Tibial nerve (tissue), 4 donors: ENCODE data around the gene NEURL2. TPM values are rescaled to one million over a fixed set of nuclear protein-coding genes. Genes with fewer than 3 reads are reported as not detected.

ENCODE experiments used
- DNase-seq, 2 donors: peaks; one replicate each; pipeline ENCODE4 v3.0.0-alpha.2; 2019; ENCODE audit warnings: low spot score in 2 of 2
- H3K27ac ChIP-seq, 4 donors: fragments of 200-600 bp; sonication (generic) in 3 of 4; one replicate each; pipeline ENCODE4 v1.5.1; 2017 to 2019; ENCODE audit warnings: mild to moderate bottlenecking in 1 of 4
- H3K27me3 ChIP-seq, 2 donors: fragments of 200-600 bp; sonication (generic) in 1 of 2; one replicate each; pipeline versions ENCODE4 v1.5.1 to v1.6.0; 2017 to 2019
- H3K36me3 ChIP-seq, 3 donors: fragments of 200-600 bp; sonication (generic); one replicate each; pipeline ENCODE4 v1.5.1; 2018 to 2019
- H3K4me1 ChIP-seq, 4 donors: fragments of 200-600 bp; sonication (generic) in 3 of 4; one replicate each; pipeline ENCODE4 v1.5.1; 2017 to 2019
- H3K4me3 ChIP-seq, 4 donors: fragments of 200-600 bp; sonication (generic) in 3 of 4; one replicate each; pipeline ENCODE4 v1.5.1; 2017 to 2019; ENCODE audit warnings: mild to moderate bottlenecking in 1 of 4, moderate library complexity in 1 of 4
- H3K9me3 ChIP-seq, 4 donors: fragments of 200-600 bp; sonication (generic) in 3 of 4; one replicate each; pipeline ENCODE4 v1.5.1; 2017 to 2019
- CTCF ChIP-seq, 5 experiments: fragments of 200-600 bp in 3 of 5; fragments of 450-650 bp in 2 of 5; sonication (generic) in 3 of 5; IDR thresholded peaks; one replicate each; pipeline ENCODE4 v1.5.1; 2016 to 2019; ENCODE audit warnings: antibody characterized with exemption in 5 of 5, mild to moderate bottlenecking in 3 of 5, moderate library complexity in 2 of 5
- EP300 ChIP-seq, 2 donors: sonication (generic); formaldehyde crosslinking; IDR thresholded peaks; one replicate each; pipeline ENCODE4 v1.6.1; 2017; ENCODE audit warnings: antibody characterized with exemption in 2 of 2, mild to moderate bottlenecking in 1 of 2
- POLR2A ChIP-seq, 2 donors: fragments of 450-650 bp; IDR thresholded peaks; one replicate each; pipeline ENCODE4 v1.6.1; 2017; ENCODE audit warnings: antibody characterized with exemption in 2 of 2, mild to moderate bottlenecking in 2 of 2, moderate library complexity in 2 of 2
- WGBS, 2 donors: methylation state at CpG; one replicate each; pipeline ENCODE4 v1.1.5; 2018; 5-methylcytosine and 5-hydroxymethylcytosine counted together
- total RNA-seq, 4 donors: library from RNA; depleted of rRNA; stranded (reverse); fragments of >200 nt; gene quantifications; one replicate each; pipeline ENCODE4 v1.1.0, GENCODE V29; 2016

The NEURL2 gene
- total RNA-seq, 4 donors from 2014 or later: 7.7 to 42.9 (median 15.6) TPM

DNA sequence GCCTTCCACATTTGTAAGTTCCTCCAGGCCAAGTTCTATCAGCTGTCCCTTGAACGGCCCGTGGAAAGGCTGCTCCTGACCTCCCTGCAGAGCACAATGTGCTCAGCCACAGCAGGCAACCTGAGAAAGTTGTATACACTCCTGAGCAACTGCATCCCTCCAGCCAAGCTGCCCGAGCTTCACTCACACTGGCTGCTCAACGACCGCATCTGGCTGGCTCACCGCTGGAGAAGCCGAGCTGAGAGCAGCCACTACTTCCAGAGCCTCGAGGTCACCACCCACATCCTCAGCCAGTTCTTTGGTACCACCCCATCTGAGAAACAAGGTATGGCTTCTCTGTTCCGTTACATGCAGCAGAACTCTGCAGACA lies 7.9 kb downstream of the NEURL2 start:
- no peak for TF ChIP-seq POLR2A (IDR thresholded peaks at IDR 0.05)
- TF ChIP-seq EP300 (IDR thresholded peaks at IDR 0.05): no peak
- TF ChIP-seq CTCF (IDR thresholded peaks at IDR 0.05): no peak
- Histone ChIP-seq H3K27ac (no peak overlapping the region), H3K4me3 (no peak overlapping the region), H3K36me3 (peaks cover 0 to 71% (median 3%) of the 10 kb centered on the region in 3 donors), H3K9me3 (no peaks in the 10 kb centered on the region), H3K27me3 (no peaks in the 10 kb centered on the region), H3K4me1 (peaks cover 0 to 56% (median 14%) of the 10 kb centered on the region in 4 donors)
- no peak for DNase-seq
- WGBS, 2 donors: 82 to 92% methylated on average over 9 of the region's 9 CpGs

- TF ChIP-seq CTCF (IDR thresholded peaks at IDR 0.05) (no peak), POLR2A (IDR thresholded peaks at IDR 0.05) (no peak), EP300 (IDR thresholded peaks at IDR 0.05) (no peak)
- Histone ChIP-seq H3K9me3 (no peaks in the 10 kb centered on the region), H3K27me3 (no peaks in the 10 kb centered on the region), H3K4me1 (peaks cover 0 to 56% (median 14%) of the 10 kb centered on the region in 4 donors), H3K4me3 (no peak overlapping the region), H3K27ac (no peak overlapping the region), H3K36me3 (peaks cover 0 to 73% (median 3%) of the 10 kb centered on the region in 3 donors)
- DNase-seq: no peak
- WGBS, 2 donors: 69 to 78% methylated on average over 4 of the region's 4 CpGs
Measured at GRCh38 chr20:45882469-45883099, 8.4 kb downstream of the NEURL2 start.

- Histone ChIP-seq H3K9me3 (no peaks in the 10 kb centered on the region), H3K27me3 (no peaks in the 10 kb centered on the region), H3K27ac (peak within 1 kb of the TSS; percentile 73 to 93 (median 82)), H3K4me3 (peak within 1 kb of the TSS; percentile 41 to 76 (median 51)), H3K36me3 (peaks cover 0 to 70% (median 3%) of the 10 kb centered on the region in 3 donors), H3K4me1 (peaks cover 0 to 56% (median 14%) of the 10 kb centered on the region in 4 donors)
- peak; percentile 100 for DNase-seq
- WGBS, 2 donors: 1% methylated on average over 23 of the region's 23 CpGs
- peak in 1 of 5 experiments; percentile 33 for TF ChIP-seq CTCF (IDR thresholded peaks at IDR 0.05)
- peak; percentile 23 to 67 for TF ChIP-seq POLR2A (IDR thresholded peaks at IDR 0.05)
- peak in 1 of 2 donors; percentile 91 for TF ChIP-seq EP300 (IDR thresholded peaks at IDR 0.05)
Measured at GRCh38 chr20:45880988-45881788, 9.8 kb downstream of the NEURL2 start, which contains the start of gene ZSWIM1. Gene ZSWIM1 (plus strand): TSS chr20:45881227. CDS start chr20:45882593, 1,366 bp downstream.

DNA sequence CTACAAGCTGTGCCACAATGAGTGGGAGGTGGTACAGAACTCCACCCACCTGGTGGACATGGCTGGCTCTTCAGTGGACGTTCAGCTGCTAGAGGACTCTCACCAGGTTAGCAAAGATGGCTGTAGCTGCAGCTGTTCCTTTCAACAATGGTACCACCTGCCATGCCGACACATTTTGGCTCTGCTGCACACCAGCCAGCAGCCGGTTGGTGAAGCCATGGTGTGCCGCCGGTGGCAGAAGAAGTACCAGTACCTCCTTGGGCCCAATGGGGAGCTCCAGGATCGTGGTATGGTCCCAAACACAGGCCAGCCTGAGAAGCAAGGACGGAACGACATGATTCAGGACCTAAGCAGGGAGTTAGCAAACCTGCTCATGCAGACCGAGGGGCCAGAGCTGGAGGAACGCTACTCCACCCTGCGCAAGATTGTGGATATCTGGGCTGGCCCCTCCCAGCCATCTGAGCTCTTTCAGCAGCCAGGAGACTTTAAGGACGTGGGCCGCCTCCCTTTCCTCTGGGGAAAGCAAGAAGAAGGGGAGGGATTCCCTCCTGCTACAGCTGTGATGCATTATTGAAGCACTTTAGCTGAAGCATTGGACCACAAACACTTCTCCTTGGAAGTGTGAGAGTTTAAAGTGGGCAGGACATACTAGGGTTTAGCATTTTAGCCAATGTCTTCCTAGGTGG lies 12.8 kb downstream of the NEURL2 start:
- DNase-seq: no peak
- Histone ChIP-seq H3K4me1 (peaks cover 0 to 36% (median 9%) of the 10 kb centered on the region in 4 donors), H3K9me3 (no peaks in the 10 kb centered on the region), H3K27ac (peak overlapping the region in 1 of 4 donors; percentile 41), H3K4me3 (no peak overlapping the region), H3K36me3 (peaks cover 0 to 42% (median 0%) of the 10 kb centered on the region in 3 donors), H3K27me3 (no peaks in the 10 kb centered on the region)
- TF ChIP-seq POLR2A (IDR thresholded peaks at IDR 0.05) (no peak), EP300 (IDR thresholded peaks at IDR 0.05) (no peak), CTCF (IDR thresholded peaks at IDR 0.05) (no peak)
- WGBS, 2 donors: 52 to 72% methylated on average over 3 to 13 of the region's 13 CpGs
